ENCODE measurements around the gene MMP27. TPM values are rescaled to one million over a fixed set of nuclear protein-coding genes. Genes with fewer than 3 reads are reported as not detected.

MMP27 gene
- total and polyA plus RNA-seq, 5 experiments from 2014 or later, result not detected

- H3K9me3 Mint-ChIP-seq, result peaks cover 0 to 5% (median 0%) of the 10 kb centered on the region in 9 donors
- ATAC-seq (no peak), DNase-seq (no peak)
- peaks cover 2 to 22% (median 3%) of the 10 kb centered on the region in 5 donors for H3K27me3 Mint-ChIP-seq
- no peak overlapping the region for H3K4me3 Mint-ChIP-seq
- POLR2A ChIA-PET, result no interaction called here
- H3K36me3 Mint-ChIP-seq, result no peaks in the 10 kb centered on the region
- no peaks in the 10 kb centered on the region for H3K4me1 Mint-ChIP-seq
- H3K27ac Mint-ChIP-seq, result no peak overlapping the region
Measured at GRCh38 chr11:102722821-102723220, 17.3 kb upstream of the MMP27 start.

- ATAC-seq (no peak), DNase-seq (no peak)
- Mint-ChIP-seq H3K4me1 (no peaks in the 10 kb centered on the region), H3K4me3 (no peak overlapping the region), H3K36me3 (no peaks in the 10 kb centered on the region), H3K9me3 (peaks cover 0 to 5% (median 0%) of the 10 kb centered on the region in 9 donors), H3K27ac (no peak overlapping the region), H3K27me3 (peaks cover 4 to 26% (median 7%) of the 10 kb centered on the region in 5 donors)
- POLR2A ChIA-PET, result no interaction called here
Measured at GRCh38 chr11:102719620-102720277, 14.2 kb upstream of the MMP27 start.

DNA sequence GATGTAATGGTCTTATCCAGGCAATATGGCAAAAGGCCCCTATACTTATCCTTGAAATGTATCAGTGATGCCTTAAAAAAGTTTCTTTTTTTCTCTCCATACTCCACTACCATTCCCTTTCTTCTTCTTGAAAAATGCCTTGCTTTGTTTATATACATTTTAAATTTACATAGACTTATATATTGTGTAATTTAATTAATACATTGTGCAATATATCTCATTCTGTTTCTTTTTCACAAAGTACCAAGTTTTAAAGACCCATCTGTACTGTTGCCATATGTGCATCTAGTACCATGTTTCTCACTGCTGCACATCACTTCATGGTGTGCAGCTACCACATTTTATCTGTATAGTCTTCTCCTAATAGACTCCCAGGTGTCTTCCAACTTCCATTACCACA, 11.7 kb upstream of the MMP27 start:
- Mint-ChIP-seq H3K9me3 (no peaks in the 10 kb centered on the region), H3K4me1 (no peaks in the 10 kb centered on the region), H3K27ac (no peak overlapping the region), H3K4me3 (no peak overlapping the region), H3K27me3 (peaks cover 10 to 46% (median 10%) of the 10 kb centered on the region in 5 donors), H3K36me3 (no peaks in the 10 kb centered on the region)
- POLR2A ChIA-PET, result no interaction called here
- ATAC-seq (no peak), DNase-seq (no peak)

DNA sequence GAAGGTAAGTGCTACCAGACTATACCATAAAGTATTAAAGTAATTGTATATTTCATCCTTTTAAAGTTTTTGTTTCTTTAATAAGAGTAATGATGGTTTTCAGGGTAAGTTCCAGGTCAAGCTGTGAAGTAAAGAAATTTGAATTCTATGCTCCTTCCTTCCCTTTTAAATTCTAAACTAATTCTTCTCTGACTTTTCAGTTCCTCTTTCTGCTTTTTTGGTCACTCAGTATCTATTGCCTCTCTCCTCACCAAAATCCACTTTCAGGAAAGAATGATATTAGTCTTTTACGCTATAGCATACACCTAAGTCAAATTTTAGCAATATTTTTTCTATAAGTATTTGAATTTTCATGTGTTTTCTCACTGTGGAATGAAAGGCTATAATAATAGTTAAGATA, 11.0 kb upstream of the MMP27 start:
- DNase-seq (no peak), ATAC-seq (no peak)
- H3K4me1 Mint-ChIP-seq, result no peaks in the 10 kb centered on the region
- no peaks in the 10 kb centered on the region for H3K36me3 Mint-ChIP-seq
- H3K27ac Mint-ChIP-seq, result no peak overlapping the region
- H3K4me3 Mint-ChIP-seq, result no peak overlapping the region
- POLR2A ChIA-PET, result no interaction called here
- H3K27me3 Mint-ChIP-seq, result peaks cover 10 to 44% (median 14%) of the 10 kb centered on the region in 5 donors
- H3K9me3 Mint-ChIP-seq, result no peaks in the 10 kb centered on the region

- no peaks in the 10 kb centered on the region for H3K36me3 Mint-ChIP-seq
- POLR2A ChIA-PET, result no interaction called here
- ATAC-seq, result no peak
- peaks cover 3 to 26% (median 12%) of the 10 kb centered on the region in 5 donors for H3K27me3 Mint-ChIP-seq
- H3K4me3 Mint-ChIP-seq, result no peak overlapping the region
- H3K27ac Mint-ChIP-seq, result no peak overlapping the region
- no peaks in the 10 kb centered on the region for H3K9me3 Mint-ChIP-seq
- H3K4me1 Mint-ChIP-seq, result no peaks in the 10 kb centered on the region
- DNase-seq, result peak in 1 of 10 donors; percentile 3
Measured at GRCh38 chr11:102712137-102712536, 6.6 kb upstream of the MMP27 start.

DNA sequence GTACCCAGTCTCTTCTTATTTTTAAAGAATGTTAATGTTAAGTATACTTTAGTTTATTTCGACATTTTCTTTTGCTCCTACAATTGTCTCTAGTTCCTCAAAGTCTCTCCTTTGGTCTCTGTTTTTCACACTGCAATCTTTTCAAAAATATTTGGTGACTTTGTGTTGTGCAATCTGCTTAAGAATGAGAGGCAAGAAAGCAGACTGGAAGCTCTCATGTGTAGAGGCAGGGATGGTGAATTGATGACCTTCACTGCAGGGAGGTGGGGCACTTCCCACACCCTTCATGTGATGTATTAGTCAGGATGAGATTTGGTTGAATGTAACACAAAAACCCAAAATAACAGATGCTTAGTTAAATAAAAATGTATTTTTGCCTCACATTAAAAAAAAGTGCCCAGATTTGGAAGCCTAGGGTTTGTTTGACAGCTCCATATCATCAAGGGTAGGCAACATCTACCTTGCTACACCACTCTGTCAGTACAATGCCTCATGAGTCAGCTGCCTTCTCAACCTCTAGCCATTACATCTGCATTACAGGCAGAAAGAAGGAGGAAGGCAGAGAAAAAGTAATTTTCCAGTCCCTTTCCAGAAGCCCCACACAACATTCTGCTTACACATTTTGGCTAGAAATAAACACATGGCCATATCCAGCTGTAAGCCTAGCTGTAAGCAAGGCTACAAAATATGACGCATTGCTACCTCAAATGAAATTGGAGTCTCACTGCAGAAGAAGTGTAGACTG, 3.8 kb upstream of the MMP27 start:
- DNase-seq (no peak), ATAC-seq (no peak)
- Mint-ChIP-seq H3K4me3 (no peak overlapping the region), H3K9me3 (no peaks in the 10 kb centered on the region), H3K4me1 (no peaks in the 10 kb centered on the region), H3K36me3 (no peaks in the 10 kb centered on the region), H3K27ac (no peak overlapping the region), H3K27me3 (peaks cover 3 to 33% (median 12%) of the 10 kb centered on the region in 5 donors)
- POLR2A ChIA-PET, result no interaction called here

- H3K27ac Mint-ChIP-seq, result no peak overlapping the region
- no peaks in the 10 kb centered on the region for H3K36me3 Mint-ChIP-seq
- no peaks in the 10 kb centered on the region for H3K9me3 Mint-ChIP-seq
- DNase-seq (no peak), ATAC-seq (no peak)
- peaks cover 3 to 32% (median 14%) of the 10 kb centered on the region in 5 donors for H3K27me3 Mint-ChIP-seq
- no peak overlapping the region for H3K4me3 Mint-ChIP-seq
- POLR2A ChIA-PET, result no interaction called here
- H3K4me1 Mint-ChIP-seq, result no peaks in the 10 kb centered on the region
Measured at GRCh38 chr11:102708654-102709053, 3.1 kb upstream of the MMP27 start.

DNA sequence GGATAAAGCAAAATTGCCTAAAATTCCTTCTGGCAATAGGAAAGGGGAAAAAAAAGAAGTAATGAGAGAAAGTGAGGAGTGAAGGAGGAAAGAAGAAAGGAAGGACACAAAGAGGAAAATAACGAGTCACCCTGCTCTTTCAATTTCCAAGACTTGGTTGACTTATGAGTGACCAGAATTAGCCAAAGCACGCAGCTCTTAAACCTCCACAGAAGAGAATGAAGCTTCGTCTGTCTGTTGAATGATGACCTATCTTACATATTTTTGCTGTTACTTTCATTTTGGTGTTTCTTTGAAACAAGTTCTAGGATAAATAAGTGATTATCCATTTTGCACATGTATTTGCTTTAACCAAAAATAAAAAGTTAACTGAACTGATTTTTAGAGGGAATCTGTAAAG, 728 bp downstream of the MMP27 start:
- no peak overlapping the region for H3K27ac Mint-ChIP-seq
- no peaks in the 10 kb centered on the region for H3K9me3 Mint-ChIP-seq
- no peaks in the 10 kb centered on the region for H3K36me3 Mint-ChIP-seq
- ATAC-seq (no peak), DNase-seq (no peak)
- H3K4me3 Mint-ChIP-seq, result no peak overlapping the region
- POLR2A ChIA-PET, result no interaction called here
- peaks cover 4 to 22% (median 7%) of the 10 kb centered on the region in 5 donors for H3K27me3 Mint-ChIP-seq
- H3K4me1 Mint-ChIP-seq, result no peaks in the 10 kb centered on the region

DNA sequence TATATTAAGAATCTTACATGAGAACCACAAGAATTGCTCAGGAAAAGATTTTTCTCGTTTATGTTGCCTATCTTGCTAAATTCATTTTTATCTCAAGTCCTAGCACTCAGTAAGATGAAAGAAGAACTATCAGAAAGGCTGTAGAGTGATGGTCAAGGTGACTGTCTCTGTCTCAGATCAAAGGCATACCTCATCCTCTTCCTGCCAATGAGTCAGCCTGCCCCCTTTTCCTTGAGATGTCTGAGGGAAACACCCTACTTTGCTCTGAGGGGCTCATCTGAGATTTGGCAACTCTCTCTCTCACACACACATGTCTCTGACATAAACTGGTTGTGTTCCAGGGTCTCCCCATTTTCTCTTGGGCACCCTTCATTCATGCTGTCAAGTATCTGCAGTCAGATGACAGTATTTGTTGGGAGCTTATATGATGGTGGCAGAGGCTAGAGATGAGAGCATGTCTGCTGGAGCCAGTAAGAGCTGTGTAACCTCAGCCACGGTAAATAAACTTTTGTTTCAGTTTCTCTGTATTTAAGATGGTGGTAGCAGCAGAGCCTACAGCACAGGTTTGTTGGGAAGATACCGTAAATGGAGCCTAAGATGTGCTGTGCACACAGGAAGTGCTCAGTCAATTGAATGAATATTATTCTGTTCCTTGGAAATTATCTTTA, 1.6 kb downstream of the MMP27 start:
- peaks cover 4 to 28% (median 10%) of the 10 kb centered on the region in 5 donors for H3K27me3 Mint-ChIP-seq
- ATAC-seq, result no peak
- H3K9me3 Mint-ChIP-seq, result no peaks in the 10 kb centered on the region
- no peaks in the 10 kb centered on the region for H3K36me3 Mint-ChIP-seq
- H3K4me3 Mint-ChIP-seq, result no peak overlapping the region
- DNase-seq, result no peak
- POLR2A ChIA-PET, result no interaction called here
- H3K27ac Mint-ChIP-seq, result no peak overlapping the region
- no peaks in the 10 kb centered on the region for H3K4me1 Mint-ChIP-seq

GRCh38 chr11:102695201-102695600, 10.4 kb downstream of the MMP27 start:
- no peak for ATAC-seq
- no peaks in the 10 kb centered on the region for H3K9me3 Mint-ChIP-seq
- POLR2A ChIA-PET, result no interaction called here

GRCh38 chr11:102685754-102686153, 19.8 kb downstream of the MMP27 start:
- no peak for DNase-seq
- POLR2A ChIA-PET, result no interaction called here
- H3K4me3 Mint-ChIP-seq, result no peak overlapping the region
- H3K27me3 Mint-ChIP-seq, result peaks cover 10 to 17% (median 12%) of the 10 kb centered on the region in 5 donors
- no peaks in the 10 kb centered on the region for H3K36me3 Mint-ChIP-seq
- no peaks in the 10 kb centered on the region for H3K9me3 Mint-ChIP-seq
- no peak for ATAC-seq
- H3K4me1 Mint-ChIP-seq, result no peaks in the 10 kb centered on the region
- no peak overlapping the region for H3K27ac Mint-ChIP-seq

More at GRCh38 chr11:102695201-102695600, 10.4 kb downstream of the MMP27 start:
- Mint-ChIP-seq H3K27ac (no peak overlapping the region), H3K4me1 (no peaks in the 10 kb centered on the region), H3K36me3 (no peaks in the 10 kb centered on the region), H3K4me3 (no peak overlapping the region), H3K27me3 (peaks cover 3 to 19% (median 16%) of the 10 kb centered on the region in 5 donors)
- no peak for DNase-seq

GRCh38 chr11:102685338-102685737, 20.2 kb downstream of the MMP27 start:
- Mint-ChIP-seq H3K36me3 (no peaks in the 10 kb centered on the region), H3K4me3 (no peak overlapping the region), H3K4me1 (no peaks in the 10 kb centered on the region), H3K9me3 (no peaks in the 10 kb centered on the region), H3K27me3 (peaks cover 10 to 17% (median 12%) of the 10 kb centered on the region in 5 donors), H3K27ac (no peak overlapping the region)
- DNase-seq (no peak), ATAC-seq (no peak)
- POLR2A ChIA-PET, result no interaction called here

DNA sequence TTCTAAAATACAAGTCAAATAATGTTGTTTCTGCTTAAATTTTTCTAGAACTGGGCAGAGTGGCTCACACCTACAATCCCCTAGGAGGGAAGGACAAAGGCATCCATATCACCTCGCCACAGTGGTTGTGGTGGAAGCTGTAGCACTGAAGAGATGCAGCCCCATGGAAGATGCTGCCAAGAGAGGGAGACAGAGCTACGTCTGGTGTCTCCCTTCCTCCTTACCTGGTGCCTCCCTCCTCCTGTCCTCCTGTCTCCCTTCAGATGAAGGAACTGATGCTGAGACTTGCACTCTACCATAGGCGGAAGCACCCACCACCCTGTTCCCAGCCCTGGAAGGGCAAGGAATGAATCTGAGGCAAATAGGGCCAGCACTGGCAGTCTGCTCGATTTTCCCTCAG, 22.3 kb downstream of the MMP27 start:
- H3K36me3 Mint-ChIP-seq, result no peaks in the 10 kb centered on the region
- ATAC-seq (no peak), DNase-seq (no peak)
- no peak overlapping the region for H3K27ac Mint-ChIP-seq
- no peak overlapping the region for H3K4me3 Mint-ChIP-seq
- POLR2A ChIA-PET, result no interaction called here
- H3K9me3 Mint-ChIP-seq, result no peaks in the 10 kb centered on the region
- no peaks in the 10 kb centered on the region for H3K4me1 Mint-ChIP-seq
- H3K27me3 Mint-ChIP-seq, result peaks cover 14 to 32% (median 16%) of the 10 kb centered on the region in 5 donors
